ENCODE results near the gene TIMM44.
A peak's percentile ranks its signal among the peaks of the same experiment; 100 is the strongest.

Gene TIMM44

DNA sequence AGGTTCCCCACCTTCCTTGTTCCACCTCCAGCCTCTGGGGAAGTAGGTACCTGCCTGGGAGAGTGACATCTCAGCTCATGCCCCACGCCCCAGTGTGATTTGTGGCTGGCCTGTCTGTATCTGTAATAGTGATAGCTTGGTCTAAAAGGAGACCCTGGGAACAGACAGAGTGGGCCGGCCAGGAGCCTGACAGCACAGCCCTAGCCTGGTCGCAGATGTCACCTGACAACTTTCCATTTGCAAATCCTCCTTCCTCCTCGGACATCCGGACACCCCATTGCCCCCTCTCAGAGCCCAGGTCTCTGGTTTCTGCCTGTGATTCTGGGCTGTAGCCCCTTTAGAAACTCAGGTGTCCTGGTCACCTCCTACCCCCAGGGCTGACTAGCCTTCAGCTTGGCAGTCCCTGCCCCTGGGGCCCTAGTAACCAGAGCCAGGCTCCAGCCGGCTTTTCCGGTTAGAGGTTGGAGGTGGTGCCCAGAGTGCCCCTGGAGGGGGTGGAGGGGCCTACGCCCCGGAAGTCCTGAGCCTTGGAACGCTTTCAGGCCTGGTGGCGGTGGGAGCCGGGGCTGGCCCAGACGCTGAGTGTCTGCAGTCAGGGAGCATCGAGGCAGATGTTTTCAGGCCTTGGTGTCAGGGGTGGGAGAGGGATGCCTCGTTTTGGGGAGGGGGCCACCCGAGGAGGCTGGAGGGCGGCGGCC is 48.7 kb downstream of the TIMM44 start:
- no peak for TF ChIP-seq ARNTL (CRISPR knock-in tag; IDR thresholded peaks at IDR 0.05; ENCODE audit: borderline replicate concordance, low read depth)
- no peak for TF ChIP-seq CSDC2 (CRISPR knock-in tag; IDR thresholded peaks at IDR 0.05)
- TF ChIP-seq OSR1 (CRISPR knock-in tag; IDR thresholded peaks at IDR 0.05), result no peak
- TF ChIP-seq RARB (CRISPR knock-in tag; IDR thresholded peaks at IDR 0.05), result no peak
- no peak for TF ChIP-seq GLIS3 (CRISPR knock-in tag; IDR thresholded peaks at IDR 0.05)
- TF ChIP-seq, protein P1, sequence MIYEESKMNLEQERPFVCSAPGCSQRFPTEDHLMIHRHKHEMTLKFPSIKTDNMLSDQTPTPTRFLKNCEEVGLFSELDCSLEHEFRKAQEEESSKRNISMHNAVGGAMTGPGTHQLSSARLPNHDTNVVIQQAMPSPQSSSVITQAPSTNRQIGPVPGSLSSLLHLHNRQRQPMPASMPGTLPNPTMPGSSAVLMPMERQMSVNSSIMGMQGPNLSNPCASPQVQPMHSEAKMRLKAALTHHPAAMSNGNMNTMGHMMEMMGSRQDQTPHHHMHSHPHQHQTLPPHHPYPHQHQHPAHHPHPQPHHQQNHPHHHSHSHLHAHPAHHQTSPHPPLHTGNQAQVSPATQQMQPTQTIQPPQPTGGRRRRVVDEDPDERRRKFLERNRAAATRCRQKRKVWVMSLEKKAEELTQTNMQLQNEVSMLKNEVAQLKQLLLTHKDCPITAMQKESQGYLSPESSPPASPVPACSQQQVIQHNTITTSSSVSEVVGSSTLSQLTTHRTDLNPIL (CRISPR knock-in tag; IDR thresholded peaks at IDR 0.05; ENCODE audit: low read depth), result no peak
- no peak for TF ChIP-seq TCF4 (CRISPR knock-in tag; IDR thresholded peaks at IDR 0.05; ENCODE audit: borderline replicate concordance)
- TF ChIP-seq PPARA (CRISPR knock-in tag; IDR thresholded peaks at IDR 0.05; ENCODE audit: borderline replicate concordance), result no peak
- no peak for TF ChIP-seq ZNF565 (CRISPR knock-in tag; conservative IDR thresholded peaks at IDR 0.05; ENCODE audit: low read depth)
- no peak for TF ChIP-seq BACH2 (CRISPR knock-in tag; IDR thresholded peaks at IDR 0.05; ENCODE audit: borderline replicate concordance)
- TF ChIP-seq, protein P2, sequence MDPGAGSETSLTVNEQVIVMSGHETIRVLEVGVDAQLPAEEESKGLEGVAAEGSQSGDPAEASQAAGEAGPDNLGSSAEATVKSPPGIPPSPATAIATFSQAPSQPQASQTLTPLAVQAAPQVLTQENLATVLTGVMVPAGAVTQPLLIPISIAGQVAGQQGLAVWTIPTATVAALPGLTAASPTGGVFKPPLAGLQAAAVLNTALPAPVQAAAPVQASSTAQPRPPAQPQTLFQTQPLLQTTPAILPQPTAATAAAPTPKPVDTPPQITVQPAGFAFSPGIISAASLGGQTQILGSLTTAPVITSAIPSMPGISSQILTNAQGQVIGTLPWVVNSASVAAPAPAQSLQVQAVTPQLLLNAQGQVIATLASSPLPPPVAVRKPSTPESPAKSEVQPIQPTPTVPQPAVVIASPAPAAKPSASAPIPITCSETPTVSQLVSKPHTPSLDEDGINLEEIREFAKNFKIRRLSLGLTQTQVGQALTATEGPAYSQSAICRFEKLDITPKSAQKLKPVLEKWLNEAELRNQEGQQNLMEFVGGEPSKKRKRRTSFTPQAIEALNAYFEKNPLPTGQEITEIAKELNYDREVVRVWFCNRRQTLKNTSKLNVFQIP (CRISPR knock-in tag; IDR thresholded peaks at IDR 0.05; ENCODE audit: borderline replicate concordance, low read depth), result no peak
- TF ChIP-seq, protein P3, sequence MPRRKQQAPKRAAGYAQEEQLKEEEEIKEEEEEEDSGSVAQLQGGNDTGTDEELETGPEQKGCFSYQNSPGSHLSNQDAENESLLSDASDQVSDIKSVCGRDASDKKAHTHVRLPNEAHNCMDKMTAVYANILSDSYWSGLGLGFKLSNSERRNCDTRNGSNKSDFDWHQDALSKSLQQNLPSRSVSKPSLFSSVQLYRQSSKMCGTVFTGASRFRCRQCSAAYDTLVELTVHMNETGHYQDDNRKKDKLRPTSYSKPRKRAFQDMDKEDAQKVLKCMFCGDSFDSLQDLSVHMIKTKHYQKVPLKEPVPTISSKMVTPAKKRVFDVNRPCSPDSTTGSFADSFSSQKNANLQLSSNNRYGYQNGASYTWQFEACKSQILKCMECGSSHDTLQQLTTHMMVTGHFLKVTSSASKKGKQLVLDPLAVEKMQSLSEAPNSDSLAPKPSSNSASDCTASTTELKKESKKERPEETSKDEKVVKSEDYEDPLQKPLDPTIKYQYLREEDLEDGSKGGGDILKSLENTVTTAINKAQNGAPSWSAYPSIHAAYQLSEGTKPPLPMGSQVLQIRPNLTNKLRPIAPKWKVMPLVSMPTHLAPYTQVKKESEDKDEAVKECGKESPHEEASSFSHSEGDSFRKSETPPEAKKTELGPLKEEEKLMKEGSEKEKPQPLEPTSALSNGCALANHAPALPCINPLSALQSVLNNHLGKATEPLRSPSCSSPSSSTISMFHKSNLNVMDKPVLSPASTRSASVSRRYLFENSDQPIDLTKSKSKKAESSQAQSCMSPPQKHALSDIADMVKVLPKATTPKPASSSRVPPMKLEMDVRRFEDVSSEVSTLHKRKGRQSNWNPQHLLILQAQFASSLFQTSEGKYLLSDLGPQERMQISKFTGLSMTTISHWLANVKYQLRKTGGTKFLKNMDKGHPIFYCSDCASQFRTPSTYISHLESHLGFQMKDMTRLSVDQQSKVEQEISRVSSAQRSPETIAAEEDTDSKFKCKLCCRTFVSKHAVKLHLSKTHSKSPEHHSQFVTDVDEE (CRISPR knock-in tag; IDR thresholded peaks at IDR 0.05), result no peak
- no peak for TF ChIP-seq ZNF70 (CRISPR knock-in tag; IDR thresholded peaks at IDR 0.05)
- TF ChIP-seq, protein P4, sequence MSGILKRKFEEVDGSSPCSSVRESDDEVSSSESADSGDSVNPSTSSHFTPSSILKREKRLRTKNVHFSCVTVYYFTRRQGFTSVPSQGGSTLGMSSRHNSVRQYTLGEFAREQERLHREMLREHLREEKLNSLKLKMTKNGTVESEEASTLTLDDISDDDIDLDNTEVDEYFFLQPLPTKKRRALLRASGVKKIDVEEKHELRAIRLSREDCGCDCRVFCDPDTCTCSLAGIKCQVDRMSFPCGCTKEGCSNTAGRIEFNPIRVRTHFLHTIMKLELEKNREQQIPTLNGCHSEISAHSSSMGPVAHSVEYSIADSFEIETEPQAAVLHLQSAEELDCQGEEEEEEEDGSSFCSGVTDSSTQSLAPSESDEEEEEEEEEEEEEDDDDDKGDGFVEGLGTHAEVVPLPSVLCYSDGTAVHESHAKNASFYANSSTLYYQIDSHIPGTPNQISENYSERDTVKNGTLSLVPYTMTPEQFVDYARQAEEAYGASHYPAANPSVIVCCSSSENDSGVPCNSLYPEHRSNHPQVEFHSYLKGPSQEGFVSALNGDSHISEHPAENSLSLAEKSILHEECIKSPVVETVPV (CRISPR knock-in tag; IDR thresholded peaks at IDR 0.05), result no peak
- TF ChIP-seq ZFP30 (CRISPR knock-in tag; IDR thresholded peaks at IDR 0.05), result no peak
- ATAC-seq, result no peak

DNA sequence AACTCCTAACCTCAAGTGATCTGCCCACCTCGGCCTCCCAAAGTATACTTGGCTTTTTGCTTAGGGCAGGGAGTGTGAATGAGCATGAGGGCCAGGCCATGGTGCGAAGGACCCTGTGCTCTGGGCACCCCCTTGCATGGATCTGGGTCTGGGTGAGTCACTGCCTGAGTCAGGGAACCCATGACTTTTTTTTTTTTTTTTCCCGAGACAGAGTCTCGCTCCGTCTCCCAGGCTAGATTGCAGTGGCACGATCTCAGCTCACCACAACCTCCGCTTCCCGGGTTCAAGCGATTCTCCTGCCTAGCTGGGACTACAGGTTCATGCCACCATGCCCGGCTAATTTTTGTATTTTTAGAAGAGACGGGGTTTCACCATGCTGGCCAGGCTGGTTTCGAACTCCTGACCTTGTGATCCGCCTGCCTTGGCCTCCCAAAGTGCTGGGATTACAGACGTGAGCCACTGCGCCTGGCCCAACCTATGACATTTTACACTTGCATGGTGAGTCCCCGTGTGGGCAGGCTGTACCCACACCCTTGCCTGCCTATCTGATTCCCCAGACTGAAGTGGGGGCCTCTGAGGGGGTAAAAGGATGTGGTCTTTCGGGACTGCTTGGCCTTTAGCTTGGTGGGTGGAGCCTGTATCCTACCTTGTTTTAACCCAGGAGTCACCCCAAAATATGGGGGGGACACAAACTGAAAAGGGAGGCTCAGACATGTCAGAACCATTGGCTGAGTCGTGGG is 49.9 kb downstream of the TIMM44 start:
- ATAC-seq, result peak; percentile 48; the same call in 2 of the 3 replicates

DNA sequence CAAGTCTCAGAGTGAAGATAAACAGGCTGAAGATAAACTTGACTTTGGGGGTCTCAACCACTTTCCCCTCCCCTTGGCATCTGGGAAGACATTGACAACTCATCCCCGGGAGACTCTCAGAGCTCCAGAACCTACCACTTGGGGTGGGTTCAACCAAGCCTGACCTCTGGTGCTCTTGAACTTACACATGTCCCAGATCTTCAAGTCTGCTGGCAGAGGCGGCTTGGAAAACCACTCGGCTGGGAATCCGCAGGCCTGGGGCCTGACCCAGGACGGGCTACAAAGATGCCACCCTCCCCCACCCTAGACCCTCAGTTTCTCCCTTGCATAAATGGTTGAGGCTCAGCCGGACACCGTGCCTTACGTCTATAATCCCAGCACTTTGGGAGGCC is 54.6 kb downstream of the TIMM44 start:
- no peak for ATAC-seq
- TF ChIP-seq, protein P2 (CRISPR knock-in tag; IDR thresholded peaks at IDR 0.05; ENCODE audit: borderline replicate concordance, low read depth), result no peak
- no peak for TF ChIP-seq ARNTL (CRISPR knock-in tag; IDR thresholded peaks at IDR 0.05; ENCODE audit: borderline replicate concordance, low read depth)
- no peak for TF ChIP-seq RARB (CRISPR knock-in tag; IDR thresholded peaks at IDR 0.05)
- no peak for TF ChIP-seq TCF4 (CRISPR knock-in tag; IDR thresholded peaks at IDR 0.05; ENCODE audit: borderline replicate concordance)
- TF ChIP-seq ISL1 (CRISPR knock-in tag; IDR thresholded peaks at IDR 0.05), result no peak
- TF ChIP-seq, protein P4 (CRISPR knock-in tag; IDR thresholded peaks at IDR 0.05), result no peak
